ENCODE measurements around the gene GOLGA5. TPM values are rescaled to one million over a fixed set of nuclear protein-coding genes. Genes with fewer than 3 reads are reported as not detected.
A peak's percentile ranks its signal among the peaks of the same experiment; 100 is the strongest.

GOLGA5 gene
- total RNA-seq, 1 donor from 2014 or later: 28.7 TPM

DNA sequence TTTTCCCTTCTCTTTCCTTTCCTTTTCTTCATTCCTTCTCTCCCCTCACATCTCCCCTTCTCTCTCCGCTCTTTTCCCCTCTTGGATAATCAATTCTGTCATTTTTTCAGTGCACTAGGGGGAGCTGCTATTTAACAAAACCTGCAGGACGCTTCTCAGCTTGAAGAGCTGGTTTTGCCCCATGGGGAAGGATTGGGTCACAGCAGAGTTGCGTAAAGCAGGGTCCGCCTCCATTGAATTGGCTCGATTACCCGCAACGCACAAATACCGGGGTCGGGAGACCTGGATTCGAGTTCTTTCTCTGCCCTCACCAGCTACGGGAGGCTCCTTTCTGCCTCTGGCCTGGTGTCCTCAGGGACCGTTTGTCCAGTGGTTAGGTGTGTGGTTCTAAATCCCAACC lies 86.7 kb downstream of the GOLGA5 start:
- DNase-seq: peak; percentile 13

DNA sequence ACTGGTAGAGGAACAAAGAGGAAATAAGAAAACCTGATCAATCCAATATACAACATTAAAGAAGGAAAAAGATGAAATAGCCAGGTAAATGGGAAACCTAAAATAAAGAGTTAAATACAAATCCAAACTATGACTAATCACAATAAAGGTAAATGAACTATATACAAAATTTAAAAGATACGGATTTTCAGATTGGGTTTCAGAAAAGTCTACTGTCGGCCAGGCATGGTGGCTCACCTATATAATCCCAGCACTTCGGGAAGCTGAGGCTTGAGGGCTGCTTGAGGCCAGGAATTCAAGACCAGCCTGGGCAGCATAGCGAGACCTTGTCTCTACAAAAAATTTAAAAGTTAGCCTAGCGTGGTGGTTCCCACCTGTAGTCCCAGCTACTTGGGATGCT lies 89.0 kb downstream of the GOLGA5 start:
- DNase-seq: no peak

DNA sequence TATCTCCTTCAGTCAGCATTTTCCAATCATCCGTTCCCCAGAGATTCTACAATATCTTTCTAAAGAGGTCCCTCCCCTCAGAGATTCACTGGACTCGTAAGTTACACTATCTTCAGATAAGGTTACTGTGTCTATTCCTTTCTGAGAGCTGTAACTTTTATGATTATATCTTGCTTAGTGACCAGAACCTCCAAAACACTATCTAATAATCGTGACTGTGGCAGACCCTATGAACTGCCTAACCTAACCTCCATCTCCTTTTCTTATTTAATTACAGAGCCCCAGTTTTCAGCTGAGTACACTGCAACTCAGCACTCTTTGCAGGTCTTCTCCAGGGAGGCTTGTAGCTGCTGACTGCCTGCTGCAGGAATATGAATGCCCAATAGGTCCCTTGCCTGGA lies 90.3 kb downstream of the GOLGA5 start:
- DNase-seq: no peak

DNA sequence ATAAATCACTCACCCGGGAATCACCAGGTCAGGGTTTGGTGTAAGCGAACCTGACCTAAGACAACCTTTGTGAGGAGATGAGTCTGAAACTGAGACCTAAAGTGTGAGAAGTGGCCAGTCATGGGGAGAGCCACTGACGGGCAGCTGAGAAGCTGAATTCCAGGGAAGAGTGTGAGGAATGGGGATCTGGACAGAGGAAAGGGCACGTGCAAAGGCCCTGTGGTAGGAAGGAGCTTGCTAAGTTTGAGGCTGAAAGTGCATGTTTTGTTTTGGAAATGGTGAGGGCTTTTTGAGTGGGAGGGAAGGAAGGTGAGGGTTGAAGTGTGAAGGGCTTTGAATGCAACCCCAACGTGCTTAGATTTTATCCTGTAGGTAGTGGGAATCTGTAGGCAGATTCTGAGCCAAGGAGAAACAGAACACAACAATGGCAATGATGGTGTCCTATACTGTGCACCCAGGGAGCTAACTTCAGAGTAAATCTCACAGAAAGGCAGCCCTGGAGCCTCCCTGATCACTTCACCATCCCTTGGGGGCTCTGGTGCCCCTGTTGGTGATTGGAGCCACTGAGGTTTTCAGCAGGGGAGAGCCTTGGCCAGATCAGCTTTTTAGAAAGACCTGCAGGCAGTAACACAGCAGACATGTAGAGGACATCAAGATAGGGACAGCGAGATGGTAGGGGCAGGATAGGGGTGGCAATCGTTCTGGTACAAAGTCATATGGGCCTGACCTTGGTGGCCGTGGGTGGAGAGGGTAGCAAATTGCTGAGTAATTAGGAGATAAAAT lies 91.4 kb downstream of the GOLGA5 start:
- no peak for DNase-seq

DNA sequence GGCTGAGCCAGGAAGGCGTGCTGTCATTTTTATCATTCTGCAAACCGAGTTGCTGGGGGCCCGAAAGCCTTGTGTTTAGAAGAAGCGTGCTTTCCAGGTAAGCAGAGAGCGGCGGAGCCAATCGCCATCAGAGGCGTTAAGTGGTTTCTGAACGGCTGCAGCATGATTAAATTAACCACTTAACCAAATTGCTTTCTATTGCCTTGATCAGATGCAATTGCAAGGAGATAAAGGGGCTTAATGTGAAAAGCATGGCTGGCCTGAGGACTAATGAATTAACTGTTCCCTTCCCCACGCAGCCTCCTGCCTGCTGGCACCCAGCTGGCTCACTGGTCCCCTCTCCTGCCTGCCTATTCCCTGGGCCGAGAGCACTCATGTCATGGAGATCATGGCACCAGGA lies 92.2 kb downstream of the GOLGA5 start:
- no peak for DNase-seq

DNA sequence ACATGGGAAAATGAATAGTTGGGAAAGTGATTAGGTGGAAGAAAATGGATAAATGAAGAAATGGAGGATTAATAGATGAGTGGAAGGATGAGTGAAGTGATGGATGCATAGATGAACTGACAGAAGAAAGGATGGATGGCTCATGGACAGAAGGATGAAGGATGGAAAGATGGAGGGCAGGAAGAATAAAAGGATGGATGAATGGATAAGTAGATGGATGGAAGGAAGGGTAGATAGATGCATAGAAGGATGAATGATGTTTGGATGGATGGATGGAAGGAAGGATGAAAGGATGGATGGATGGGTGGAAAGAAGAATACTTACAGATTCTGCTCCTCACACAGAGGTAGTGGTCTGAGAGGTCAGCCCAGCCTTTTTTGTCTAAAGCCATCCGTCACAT lies 93.1 kb downstream of the GOLGA5 start:
- no peak for DNase-seq

DNA sequence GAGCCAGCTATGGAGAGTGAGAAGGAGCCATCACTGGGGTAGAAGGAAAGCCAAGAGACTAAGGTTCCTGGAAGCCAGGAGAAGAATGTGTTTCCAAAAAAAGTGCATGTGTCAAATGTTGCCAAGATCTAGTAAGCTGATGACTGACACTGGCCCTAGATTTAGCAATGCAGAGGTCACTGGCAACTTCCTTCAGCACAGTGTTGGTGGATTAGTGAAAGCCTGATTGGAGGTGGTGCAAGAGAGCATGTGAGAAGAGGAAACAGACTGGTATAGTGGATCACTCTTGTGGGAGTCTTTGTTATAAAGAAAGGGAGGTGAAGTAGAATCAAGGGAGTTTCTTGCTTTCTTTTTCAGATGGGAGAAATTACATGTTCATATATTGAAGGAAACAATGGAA lies 94.8 kb downstream of the GOLGA5 start:
- DNase-seq: no peak

Other genes starting within 250 kb of the GOLGA5 start
- gene LGMN, start 45.7 kb upstream of the GOLGA5 start, total RNA-seq: 23.6 TPM
- 37.9 TPM for gene CHGA, start 128.8 kb downstream of the GOLGA5 start, total RNA-seq